Right lobe of liver (tissue), 4 donors: ENCODE results near the gene GPRC5C.

Experiments
- POLR2A ChIP-seq: fragments of 450-650 bp; IDR thresholded peaks from one replicate; pipeline ENCODE4 v1.6.1; 2017; ENCODE audit warnings: antibody characterized with exemption, mild to moderate bottlenecking
- TF ChIP-seq, protein P1 (sequence below), 4 donors: fragments of 200-600 bp in 3 of 4; fragments of 450-650 bp in 1 of 4; IDR thresholded peaks; one replicate each; pipeline versions ENCODE4 v1.5.1 to v1.8.0; 2016 to 2022; ENCODE audit warnings: antibody characterized with exemption in 4 of 4, mild to moderate bottlenecking in 2 of 4
- donor health status: DM: no; HTN: no; CAD: no.
- donor health status: DM: no; HTN: no; CAD: no.
- donor health status: DM: no; HTN: yes; CAD: no.

DNA sequence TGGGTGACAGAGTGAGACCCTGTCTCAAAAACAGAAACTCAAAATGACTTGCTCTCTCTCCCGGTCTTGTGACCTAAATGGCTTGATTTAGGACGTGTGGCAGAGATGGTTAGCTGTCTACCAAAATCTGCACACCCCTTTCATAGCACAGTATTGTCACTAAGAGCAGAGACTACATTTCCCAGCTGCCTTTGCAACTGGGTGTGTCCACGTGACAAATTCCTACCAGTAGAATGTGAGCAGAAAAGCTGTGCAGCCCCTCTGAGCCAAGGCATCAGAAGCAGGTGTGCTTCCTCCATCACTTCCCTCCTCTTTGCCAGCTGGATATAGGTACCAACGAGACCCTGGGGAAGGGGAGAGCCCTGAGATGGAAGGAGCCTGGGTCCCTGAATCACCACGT lies 39.0 kb upstream of the GPRC5C start:
- TF ChIP-seq, protein P1, sequence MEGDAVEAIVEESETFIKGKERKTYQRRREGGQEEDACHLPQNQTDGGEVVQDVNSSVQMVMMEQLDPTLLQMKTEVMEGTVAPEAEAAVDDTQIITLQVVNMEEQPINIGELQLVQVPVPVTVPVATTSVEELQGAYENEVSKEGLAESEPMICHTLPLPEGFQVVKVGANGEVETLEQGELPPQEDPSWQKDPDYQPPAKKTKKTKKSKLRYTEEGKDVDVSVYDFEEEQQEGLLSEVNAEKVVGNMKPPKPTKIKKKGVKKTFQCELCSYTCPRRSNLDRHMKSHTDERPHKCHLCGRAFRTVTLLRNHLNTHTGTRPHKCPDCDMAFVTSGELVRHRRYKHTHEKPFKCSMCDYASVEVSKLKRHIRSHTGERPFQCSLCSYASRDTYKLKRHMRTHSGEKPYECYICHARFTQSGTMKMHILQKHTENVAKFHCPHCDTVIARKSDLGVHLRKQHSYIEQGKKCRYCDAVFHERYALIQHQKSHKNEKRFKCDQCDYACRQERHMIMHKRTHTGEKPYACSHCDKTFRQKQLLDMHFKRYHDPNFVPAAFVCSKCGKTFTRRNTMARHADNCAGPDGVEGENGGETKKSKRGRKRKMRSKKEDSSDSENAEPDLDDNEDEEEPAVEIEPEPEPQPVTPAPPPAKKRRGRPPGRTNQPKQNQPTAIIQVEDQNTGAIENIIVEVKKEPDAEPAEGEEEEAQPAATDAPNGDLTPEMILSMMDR (IDR thresholded peaks at IDR 0.05): no peak
- TF ChIP-seq POLR2A: no peak
